NOMO-1 treated with dmso at 0.1 percent for 144 hours (cell line): ENCODE measurements around the gene KIRREL3.
A peak's percentile ranks its signal among the peaks of the same experiment; 100 is the strongest.

Source experiments
- DNase-seq: peaks from one replicate; lab custom pipeline; 2025; ENCODE audit not compliant: unreplicated experiment; lab: John Stamatoyannopoulos, UW

KIRREL3 gene

DNA sequence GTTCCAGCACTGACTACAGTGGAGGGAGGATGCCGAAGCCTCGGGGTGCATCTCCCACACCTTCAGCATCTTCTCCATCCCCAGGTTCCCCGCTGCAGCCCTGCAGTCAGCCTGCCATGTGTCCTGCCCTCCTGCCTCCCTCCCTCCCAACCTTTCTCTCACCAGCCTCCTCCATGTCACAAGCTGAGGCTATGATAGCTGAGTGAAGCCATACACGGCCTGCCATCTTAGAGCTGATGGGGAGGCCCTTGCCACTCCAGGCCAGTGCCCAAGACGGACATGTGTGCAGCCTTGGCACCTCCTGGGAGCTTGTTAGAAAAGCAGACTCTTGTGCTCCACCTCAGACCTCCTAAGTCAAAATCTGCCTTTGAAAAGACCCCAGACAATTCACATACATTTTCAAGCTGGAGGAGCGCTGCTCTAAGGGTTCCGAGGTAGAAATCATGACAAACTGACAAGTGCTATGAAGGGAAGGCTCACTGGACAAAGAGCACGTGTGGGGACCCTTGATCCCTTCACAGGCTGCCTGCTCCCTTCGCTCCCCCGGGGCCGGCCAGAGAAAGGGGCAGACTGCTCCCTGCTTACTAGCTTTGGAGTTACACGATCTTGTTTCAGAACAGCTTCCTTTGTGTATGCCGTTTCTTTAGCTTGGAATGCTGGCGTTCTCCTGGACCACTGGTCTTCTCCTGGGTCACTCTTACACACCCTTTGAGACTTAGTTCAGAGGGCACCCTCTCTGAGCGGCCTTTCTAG, 521.2 kb downstream of the KIRREL3 start:
- no peak for DNase-seq

DNA sequence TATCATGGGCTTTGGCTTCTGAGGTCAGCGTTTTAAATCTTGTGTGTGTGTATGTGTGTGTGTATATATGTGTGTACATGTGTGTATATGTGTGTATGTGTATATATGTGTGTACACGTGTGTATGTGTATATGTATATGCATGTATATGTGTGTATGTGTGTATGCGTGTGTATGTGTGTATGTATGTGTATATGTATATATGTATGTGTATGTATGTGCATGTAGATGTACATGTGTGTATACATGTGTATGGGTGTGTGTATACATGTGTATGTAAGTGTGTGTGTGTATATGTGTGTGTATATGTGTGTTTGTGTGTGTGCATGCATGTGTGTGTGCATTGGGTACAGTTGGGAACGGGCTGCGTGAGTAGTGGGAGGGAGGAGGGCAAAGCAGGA, 522.1 kb downstream of the KIRREL3 start:
- DNase-seq: no peak

DNA sequence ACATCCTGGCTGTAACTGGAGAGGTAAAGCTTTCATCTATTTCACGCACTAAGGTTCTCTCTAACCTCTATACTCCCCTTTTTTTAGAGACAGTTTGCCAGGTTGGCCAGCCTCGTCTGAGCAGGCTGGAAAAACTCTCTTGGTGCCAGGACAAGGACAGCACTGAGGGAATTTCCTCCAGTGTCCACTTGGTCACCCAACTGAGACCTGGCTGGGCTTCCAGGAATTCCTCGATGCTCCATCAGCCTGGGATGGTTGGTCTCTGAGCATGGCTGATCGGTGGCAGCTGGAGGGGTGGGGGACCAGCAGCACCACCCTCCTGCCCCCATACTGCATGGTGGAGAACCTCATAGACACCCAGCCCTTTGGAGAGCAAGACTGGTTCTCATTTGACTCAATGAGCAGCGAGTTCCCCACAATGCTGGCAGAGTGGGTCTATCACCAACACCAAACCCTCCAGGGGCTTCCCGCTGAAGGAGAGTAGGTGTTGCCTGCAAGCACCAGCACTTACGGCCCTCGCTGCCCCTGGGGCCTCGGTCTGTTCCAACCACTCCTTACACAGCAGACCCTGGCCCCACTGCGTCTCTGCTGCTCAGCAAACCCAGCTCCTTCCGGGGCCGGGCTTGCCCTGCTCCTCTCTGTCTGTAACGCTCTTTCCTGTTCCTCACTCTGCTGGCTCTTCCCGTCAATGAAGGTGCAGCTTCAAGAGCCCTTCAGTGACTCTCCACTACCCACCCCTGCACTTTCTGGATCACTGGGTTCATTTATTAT, 522.9 kb downstream of the KIRREL3 start:
- no peak for DNase-seq

DNA sequence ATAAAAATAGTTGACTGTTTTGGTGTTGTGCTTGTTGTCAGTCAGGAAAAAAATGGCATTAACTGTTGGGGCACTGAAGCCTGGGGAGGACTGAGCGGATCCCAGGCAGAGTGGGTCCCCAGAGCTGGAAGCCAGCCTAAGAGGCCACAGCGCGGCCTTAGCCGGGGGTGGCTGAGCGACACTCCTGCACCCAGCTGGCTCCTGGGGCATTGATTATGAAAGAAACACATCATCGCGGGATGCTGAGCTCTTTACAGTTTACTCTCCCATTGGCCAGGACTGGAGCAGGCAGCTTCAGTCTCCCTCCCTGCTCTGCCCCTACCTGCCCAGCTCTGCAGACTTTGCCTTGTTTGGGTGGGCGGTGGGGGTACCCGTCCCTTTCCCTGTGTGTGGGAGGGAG, 523.6 kb downstream of the KIRREL3 start:
- no peak for DNase-seq

DNA sequence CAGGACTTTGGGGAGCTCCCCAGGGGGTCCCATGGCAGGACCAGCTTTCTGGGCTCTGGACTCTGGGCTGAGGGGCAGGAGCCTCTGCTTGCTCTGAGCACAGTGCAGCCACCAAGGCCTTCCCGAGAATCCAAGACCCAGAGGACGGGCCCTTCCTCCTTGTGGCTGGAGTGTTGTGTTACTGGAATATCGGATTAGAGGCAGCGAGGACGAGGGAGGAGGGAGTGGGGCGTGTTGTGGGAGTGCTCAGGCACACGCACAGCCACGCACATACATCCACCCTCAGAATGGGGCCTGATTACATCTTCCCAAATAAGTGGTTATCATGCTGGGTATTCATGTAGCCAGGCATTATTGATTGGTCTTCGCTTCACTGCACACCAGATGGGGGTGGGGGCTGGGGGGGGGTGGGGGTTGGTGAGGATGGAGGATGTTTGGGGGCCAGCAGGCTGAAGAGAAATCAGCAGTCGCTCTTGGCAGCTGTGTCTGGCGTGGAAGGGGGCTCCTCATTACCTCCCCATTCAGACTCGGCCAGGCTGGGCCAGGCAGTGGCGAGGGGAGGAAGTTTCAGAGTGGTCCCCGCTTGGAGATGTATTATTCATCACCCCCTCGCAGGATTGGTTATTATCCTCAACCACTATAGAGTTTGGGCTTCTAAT, 524.2 kb downstream of the KIRREL3 start:
- no peak for DNase-seq

DNA sequence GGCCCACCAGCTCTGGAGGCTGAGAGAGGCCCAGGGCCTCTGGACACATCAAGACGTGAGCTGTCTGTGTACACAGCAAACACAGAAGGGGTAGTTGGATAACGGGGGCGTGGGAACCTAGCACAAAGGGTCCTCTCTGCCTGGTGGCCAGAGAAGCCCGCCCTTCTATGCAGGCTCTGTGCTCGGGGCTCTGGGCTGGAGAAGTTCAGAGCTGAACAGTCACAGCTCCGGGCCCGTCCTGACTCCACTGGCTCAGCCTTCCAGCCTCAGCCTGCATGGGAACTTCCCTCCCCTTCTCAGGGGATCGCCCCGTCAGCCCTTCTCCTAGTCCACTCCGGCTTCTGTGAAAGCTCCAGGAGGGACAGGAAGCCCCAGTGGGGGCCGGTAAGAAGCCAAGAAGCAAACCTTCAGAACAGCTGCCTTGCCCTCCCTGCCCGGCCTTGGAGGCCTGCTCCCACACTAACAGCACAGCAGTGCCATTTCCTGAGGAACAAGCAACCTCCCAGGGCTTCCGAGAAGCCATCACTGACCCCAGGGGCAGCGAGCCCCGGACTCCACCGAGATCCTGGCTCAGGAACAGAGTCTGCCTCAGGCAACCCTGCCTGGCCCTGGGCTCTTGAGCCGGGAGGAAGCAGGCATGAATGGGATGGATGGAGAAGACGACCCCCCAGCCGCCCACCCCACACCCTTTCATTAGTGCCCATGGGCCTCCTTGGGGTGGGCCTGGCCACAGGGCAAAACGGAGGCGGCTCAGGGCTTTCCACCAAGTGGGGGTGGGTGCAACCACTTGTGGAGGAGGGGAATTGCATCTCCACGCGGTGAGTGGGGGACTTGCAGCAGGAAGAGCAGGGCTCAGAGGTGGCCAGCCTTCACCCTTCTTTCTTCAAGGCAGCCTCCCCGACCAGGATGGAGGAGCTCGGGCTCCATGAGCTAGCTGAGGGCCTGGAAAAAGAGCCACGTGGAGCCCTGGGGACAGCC, 525.3 kb downstream of the KIRREL3 start:
- no peak for DNase-seq

DNA sequence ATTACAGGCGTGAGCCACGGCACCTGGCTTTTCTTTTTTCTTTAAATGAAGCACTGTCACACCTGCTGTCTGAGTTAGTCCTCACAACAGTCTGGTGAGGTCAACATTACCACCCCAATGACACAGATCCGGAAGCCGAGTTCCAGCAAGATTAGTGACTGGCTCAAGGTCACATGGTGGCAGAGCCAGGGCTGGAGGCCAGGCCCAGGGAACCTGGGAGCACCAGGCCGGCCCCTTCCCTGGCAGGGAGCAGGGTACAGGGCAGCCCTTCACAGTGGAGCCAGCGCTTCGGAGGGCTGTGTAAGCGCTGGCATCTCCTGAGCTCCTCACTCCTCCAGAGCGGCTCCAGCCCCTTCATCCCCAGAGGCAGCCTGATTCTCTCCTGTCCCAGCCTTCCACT, 526.4 kb downstream of the KIRREL3 start:
- DNase-seq: no peak

DNA sequence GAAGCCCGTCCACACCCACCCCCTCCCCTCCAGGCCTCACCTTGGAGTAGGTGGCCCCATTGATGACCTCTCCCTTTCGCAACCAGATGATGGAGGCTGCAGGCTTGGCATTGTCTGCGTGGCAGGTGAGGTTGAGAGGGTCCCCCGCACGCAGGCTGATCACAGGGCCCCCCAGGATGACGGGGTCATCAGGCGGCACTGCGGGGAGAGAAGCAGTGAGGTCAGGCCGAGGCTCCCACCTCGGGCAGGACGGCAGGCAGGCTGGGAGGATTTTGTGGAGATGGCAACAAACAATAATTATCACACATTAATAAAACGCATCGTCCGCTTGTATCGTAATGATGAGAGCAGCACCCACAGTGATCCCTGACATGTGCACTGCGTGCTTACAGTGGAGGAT, 527.3 kb downstream of the KIRREL3 start:
- DNase-seq: no peak

DNA sequence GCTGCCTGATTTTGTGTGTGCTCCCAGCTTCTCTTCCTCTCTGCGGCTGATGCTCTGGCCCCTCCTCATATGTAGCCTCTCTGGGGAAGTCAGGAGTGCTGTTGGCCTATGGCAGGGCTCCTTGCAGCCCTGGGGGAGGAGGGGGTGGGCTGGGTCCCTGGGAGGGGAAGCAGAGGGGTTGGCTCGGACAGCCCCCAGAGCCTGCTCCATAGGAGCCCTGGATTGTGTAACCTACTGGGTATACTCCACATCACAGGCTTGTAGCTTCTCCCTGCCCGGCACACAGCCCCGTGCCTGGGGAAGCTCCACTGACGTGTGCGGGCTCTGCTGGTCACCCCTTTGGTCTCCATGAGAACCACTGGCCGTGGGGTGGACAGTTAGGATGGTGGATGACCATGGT, 531.3 kb downstream of the KIRREL3 start:
- no peak for DNase-seq

DNA sequence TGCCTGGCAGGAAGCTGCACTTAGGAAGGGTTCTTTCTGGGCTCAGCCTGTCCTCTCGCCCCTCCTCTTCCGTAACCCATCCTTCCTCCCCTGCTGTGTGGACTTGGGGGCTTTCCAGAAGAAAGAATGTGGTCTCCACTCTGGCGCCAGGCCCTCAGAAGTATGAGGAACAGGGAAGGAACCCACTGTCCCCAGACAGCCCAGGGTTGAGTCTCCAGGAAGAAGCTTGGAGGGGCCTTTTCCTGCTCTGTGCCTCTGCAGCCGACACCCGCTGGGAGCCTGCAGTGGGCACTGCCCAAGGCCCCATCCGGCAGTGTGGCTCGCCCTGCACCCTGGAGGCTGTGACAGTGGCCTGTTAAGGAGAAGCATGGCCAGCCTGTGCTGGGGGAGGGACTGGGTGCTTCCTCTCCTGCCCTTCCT, 532.5 kb downstream of the KIRREL3 start:
- DNase-seq: no peak

DNA sequence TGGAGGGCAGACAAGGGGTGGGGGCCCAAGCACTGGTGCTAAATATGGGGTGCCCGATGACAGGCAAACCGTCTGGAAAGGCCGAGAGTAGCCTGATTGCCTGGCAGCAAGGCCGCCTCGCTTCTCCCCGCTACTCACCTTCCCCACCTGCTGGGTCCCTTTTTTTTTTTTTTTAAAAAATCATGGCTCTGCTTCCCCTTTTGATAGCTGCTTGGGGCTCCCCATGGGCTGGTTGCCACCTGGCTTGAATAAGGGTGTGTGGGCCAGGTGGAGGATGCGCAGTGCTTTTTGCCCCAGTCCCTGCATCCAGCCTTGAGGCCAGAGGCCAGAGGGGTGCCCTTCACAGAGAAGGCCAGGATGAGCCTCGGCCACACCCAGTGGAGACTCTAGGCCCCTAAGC, 533.1 kb downstream of the KIRREL3 start:
- DNase-seq: no peak

DNA sequence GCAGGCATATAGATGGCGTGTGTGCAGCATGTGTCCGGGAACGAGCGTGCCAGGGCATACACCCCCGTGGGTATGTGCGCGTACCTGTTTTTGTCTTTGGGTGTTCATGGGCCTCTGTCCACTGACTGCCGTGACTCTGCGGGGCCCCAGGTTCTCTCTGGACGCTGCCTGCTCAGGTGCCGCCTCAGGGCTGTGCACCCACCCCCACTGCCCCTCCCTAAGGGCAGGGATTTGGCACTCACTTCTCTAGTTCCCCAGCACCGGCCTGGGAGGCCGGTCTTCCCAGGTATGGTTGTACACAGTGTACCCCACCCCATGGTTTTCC, 533.6 kb downstream of the KIRREL3 start:
- DNase-seq: no peak

DNA sequence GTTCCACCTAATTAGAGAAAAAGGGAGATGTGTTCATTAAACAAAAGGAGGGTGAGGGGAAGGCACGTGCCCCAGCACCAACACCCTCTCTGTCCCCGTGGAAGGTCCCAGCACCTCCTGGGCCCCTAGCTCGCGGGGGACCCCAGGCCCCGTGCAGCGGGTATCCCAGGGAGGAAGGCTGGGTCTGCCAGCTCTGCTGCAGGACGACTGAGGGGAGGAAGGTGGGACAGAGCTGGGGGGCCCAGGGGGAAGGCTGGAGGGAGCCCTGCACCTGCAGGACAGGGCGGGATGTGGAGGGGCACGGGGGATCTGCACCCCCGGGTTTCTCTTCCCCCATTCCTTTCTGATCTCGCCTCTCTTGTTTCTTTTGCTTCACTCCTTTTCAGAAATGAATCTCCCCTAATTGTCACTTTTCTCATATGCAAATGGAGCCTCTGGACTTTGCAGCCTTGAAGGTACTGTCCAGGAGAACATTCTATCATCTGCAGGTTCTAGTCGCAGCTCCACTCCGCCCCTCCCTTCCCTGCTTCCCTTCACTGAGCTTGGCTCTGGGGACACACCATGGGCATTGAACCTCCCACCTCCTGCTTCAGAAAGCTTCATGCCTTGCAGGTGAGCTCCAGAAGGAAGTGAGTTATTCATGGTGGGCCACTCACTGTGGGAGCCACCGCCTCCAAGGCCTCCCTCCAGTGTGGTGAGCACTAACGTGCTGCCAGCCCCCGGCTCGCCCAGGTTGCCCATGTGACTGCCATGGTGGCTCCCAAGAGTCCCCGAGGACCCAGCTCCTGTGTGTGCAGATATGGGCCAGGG, 534.1 kb downstream of the KIRREL3 start:
- DNase-seq: no peak

DNA sequence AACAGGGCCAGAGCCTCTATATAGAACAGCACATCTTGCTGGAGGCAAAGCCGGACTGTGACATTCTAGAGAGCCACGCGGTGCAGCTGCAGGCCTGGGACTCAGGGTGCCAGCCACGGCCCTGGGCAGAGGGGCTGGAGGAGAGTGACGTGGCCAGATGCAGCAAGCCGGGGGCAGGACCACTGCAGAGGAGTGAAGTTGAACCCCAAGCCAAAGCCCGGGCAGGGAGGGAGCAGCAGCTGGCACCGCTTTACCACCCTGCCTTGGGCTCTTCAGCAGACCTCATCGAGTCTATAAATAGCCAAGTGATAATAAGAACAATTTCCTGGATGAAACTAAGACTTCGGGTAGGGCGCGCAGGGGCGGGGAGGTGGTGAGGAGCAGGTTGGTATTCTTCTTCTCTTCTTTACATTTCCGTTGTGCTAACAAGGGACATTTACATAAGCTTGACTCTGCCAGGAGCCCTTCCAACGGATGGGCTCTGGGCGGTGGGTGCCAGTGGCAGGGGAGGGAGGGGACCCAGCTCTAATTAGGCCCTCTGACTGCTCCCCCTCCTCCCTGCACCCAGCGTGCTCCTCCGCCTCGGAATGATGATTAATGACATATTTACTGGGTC, 534.9 kb downstream of the KIRREL3 start:
- DNase-seq: no peak

DNA sequence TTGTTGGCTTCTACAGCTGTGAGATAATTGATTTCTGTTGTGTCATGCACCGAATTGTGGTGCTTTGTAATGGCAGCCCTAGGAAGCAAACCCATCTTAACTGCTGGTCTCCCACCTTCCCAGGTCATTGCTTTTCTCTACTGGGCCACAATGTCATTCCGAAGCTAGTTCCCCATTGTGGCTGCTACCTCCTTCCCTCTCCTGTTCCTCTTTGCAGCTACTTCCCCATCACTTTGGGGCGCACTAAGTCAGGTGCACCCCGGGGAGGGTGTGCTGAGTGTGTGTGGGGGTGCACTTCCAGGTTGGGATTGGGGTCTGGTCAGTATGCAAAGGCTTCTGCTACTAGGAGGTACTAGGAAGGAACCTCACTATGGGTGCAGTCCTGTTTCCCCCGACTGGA, 535.8 kb downstream of the KIRREL3 start:
- peak; percentile 43 for DNase-seq

DNA sequence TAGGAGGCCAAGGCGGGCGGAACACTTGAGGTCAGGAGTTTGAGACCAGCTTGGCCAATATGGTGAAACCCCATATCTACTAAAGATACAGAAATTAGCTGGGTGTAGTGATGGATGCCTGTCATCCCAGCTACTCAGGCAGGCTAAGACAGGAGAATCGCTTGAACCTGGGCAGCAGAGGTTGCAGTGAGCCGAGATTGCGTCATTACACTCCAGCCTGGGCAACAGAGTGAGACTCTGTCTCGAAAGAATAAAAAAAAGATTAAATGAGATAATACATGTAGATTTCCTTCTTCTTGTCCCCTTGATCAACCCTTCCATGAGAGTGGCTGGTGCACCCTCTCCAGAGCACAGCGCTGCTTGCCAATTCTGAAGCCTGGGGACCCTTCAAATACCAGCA, 538.1 kb downstream of the KIRREL3 start:
- DNase-seq: no peak

DNA sequence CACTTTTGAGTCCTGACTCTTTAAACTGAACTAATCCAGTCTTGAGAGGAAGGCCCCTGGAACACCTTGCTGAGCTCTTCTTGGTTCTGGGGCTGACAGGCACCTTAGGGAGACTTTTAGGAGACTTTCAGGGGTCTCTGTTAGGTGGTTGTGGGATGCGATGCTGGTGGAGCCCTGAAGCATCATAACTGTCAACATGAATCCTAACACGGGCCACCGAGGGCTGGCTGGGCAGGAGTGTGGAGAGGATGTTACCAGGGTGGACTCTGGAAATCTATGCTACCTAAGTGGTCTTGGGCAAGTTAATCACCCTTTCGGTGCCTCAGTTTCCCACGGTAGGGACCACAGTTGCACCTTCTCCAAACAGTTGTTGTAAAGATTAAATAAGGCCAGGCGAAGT, 538.6 kb downstream of the KIRREL3 start:
- no peak for DNase-seq

DNA sequence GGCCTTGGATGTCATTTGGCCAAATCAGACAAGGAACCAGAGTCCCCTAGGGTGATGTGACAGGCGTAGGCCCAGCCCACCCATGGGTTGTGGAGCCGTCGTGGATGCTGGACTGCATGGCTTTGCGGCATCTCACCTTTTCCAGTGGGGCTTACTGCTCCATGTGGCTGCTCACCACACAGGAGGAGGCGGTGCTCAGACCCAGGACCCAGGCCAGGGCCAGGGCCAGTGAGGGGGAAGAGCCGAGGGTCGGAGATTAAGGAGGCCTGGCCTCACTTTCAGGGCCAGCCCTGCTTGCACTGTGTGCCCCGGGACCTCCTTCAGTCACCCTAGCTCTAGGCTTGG, 539.5 kb downstream of the KIRREL3 start:
- no peak for DNase-seq

DNA sequence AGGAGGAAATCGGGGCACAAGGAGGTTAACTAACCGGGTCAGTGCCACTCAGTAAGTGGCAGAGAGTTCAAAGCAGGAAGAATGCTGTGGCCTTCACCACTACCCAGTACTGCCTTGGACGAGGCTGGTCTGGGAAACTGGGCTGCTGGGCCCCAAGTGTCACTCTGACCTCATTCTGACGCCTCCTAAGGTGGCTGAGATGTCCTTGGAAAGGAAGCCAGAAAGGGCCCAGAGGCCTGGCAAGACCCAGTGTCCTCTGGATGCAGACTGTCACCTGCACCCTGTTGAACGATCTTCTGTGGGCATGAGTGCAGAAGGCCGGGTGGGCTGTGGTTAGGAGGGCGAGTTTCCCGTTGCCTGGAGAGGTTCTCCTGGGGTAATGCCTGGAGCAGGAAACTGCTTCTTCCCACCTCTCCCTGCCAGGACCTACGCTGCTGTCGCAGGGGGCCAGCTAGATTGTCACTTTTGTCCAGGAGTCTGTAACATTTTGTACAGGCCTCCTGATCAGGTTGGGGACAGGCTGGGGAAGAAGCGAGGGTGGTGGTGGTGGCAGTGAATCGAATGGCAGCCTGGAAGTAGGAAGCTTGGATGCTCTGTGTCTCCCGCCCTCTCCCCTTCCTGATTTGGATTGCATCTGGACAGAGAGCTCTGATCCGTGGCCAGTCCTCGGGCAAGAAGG, 540.0 kb downstream of the KIRREL3 start:
- no peak for DNase-seq
